Thoracic aorta (tissue), 2 donors: Measurements from ENCODE around the gene CD163L1. TPM values are rescaled to one million over a fixed set of nuclear protein-coding genes. Genes with fewer than 3 reads are reported as not detected.

Experiments
- ATAC-seq: fragments of 150-250 bp; one replicate; pipeline ENCODE4 v1.8.0; 2017; ENCODE audit warnings: low read depth; ENCODE audit not compliant: insufficient number of reproducible peaks, low FRiP score
- DNase-seq: peaks from one replicate; pipeline ENCODE4 v3.0.0-alpha.2; 2020; ENCODE audit warnings: low spot score
- H3K27ac ChIP-seq, 2 donors: fragments of 200-600 bp; sonication (generic); 1 replicate in 1 of 2; 2 replicates in 1 of 2; pipeline ENCODE4 v1.5.1; 2016; ENCODE audit warnings: mild to moderate bottlenecking in 2 of 2, moderate library complexity in 2 of 2
- H3K27me3 ChIP-seq: fragments of 200-600 bp; sonication (generic); replicated peaks from 2 replicates; pipeline ENCODE4 v1.6.0; 2016; ENCODE audit warnings: mild to moderate bottlenecking; ENCODE audit not compliant: insufficient read depth
- H3K36me3 ChIP-seq: fragments of 200-600 bp; sonication (generic); one replicate; pipeline ENCODE4 v1.5.1; 2016
- H3K4me1 ChIP-seq, 2 donors: fragments of 200-600 bp; sonication (generic); 1 replicate in 1 of 2; 2 replicates in 1 of 2; pipeline versions ENCODE4 v1.5.1 to v1.6.0; 2016; ENCODE audit warnings: low read depth in 2 of 2, mild to moderate bottlenecking in 1 of 2; ENCODE audit not compliant: control insufficient read depth in 1 of 2
- H3K4me3 ChIP-seq: fragments of 200-600 bp; sonication (generic); 2 replicates; pipeline ENCODE4 v1.5.1; 2016; ENCODE audit warnings: mild to moderate bottlenecking
- H3K9me3 ChIP-seq: fragments of 200-600 bp; sonication (generic); 2 replicates; pipeline ENCODE4 v1.5.1; 2016
- CTCF ChIP-seq: fragments of 200-600 bp; sonication (generic); IDR thresholded peaks from one replicate; pipeline ENCODE4 v1.5.1; 2019; ENCODE audit warnings: antibody characterized with exemption
- total RNA-seq, 2 donors: library from RNA; depleted of rRNA; stranded (reverse); fragments of >200 nt; gene quantifications; one replicate each; pipeline versions ENCODE4 v1.1.0 to v1.2.3, GENCODE V29; 2016

The CD163L1 gene
- total RNA-seq, 2 donors from 2014 or later = 1.6 to 2.5 TPM

- no peak overlapping the region for H3K4me3 ChIP-seq
- ATAC-seq = no peak
These were observed 74.7 kb downstream of the CD163L1 start for GRCh38 chr12:7369274-7369729.

GRCh38 chr12:7362734-7363133 lies 81.2 kb downstream of the CD163L1 start:
- H3K4me1 ChIP-seq = no peaks in the 10 kb centered on the region

More at GRCh38 chr12:7369274-7369729, 74.7 kb downstream of the CD163L1 start:
- Histone ChIP-seq H3K36me3 (no peaks in the 10 kb centered on the region), H3K27ac (no peak overlapping the region), H3K9me3 (no peaks in the 10 kb centered on the region), H3K4me1 (no peaks in the 10 kb centered on the region), H3K27me3 (no peaks in the 10 kb centered on the region)
- DNase-seq = no peak
- TF ChIP-seq CTCF = no peak

GRCh38 chr12:7361265-7361664 lies 82.7 kb downstream of the CD163L1 start:
- Histone ChIP-seq H3K27me3 (no peaks in the 10 kb centered on the region), H3K36me3 (no peaks in the 10 kb centered on the region), H3K9me3 (no peaks in the 10 kb centered on the region), H3K27ac (no peak overlapping the region), H3K4me1 (no peaks in the 10 kb centered on the region), H3K4me3 (no peak overlapping the region)
- ATAC-seq = no peak
- TF ChIP-seq CTCF = no peak
- no peak for DNase-seq

More at GRCh38 chr12:7362734-7363133, 81.2 kb downstream of the CD163L1 start:
- TF ChIP-seq CTCF = no peak
- no peak overlapping the region for H3K4me3 ChIP-seq
- DNase-seq (no peak), ATAC-seq (no peak)
- H3K27ac ChIP-seq = no peak overlapping the region
- no peaks in the 10 kb centered on the region for H3K36me3 ChIP-seq
- H3K27me3 ChIP-seq = no peaks in the 10 kb centered on the region
- no peaks in the 10 kb centered on the region for H3K9me3 ChIP-seq

GRCh38 chr12:7354529-7354928 lies 89.4 kb downstream of the CD163L1 start:
- Histone ChIP-seq H3K4me1 (no peaks in the 10 kb centered on the region), H3K27me3 (no peaks in the 10 kb centered on the region), H3K27ac (no peak overlapping the region), H3K4me3 (no peak overlapping the region), H3K9me3 (no peaks in the 10 kb centered on the region), H3K36me3 (no peaks in the 10 kb centered on the region)
- no peak for TF ChIP-seq CTCF
- ATAC-seq = no peak
- no peak for DNase-seq

GRCh38 chr12:7352661-7353060 lies 91.3 kb downstream of the CD163L1 start:
- no peaks in the 10 kb centered on the region for H3K9me3 ChIP-seq
- H3K36me3 ChIP-seq = no peaks in the 10 kb centered on the region
- H3K4me3 ChIP-seq = no peak overlapping the region
- H3K4me1 ChIP-seq = no peaks in the 10 kb centered on the region
- no peaks in the 10 kb centered on the region for H3K27me3 ChIP-seq
- no peak for TF ChIP-seq CTCF
- ATAC-seq = no peak
- no peak overlapping the region for H3K27ac ChIP-seq
- no peak for DNase-seq
